SJCRH30 (cell line): Measurements from ENCODE around the gene SPACA4. TPM values are rescaled to one million over a fixed set of nuclear protein-coding genes. Genes with fewer than 3 reads are reported as not detected.
A peak's percentile ranks its signal among the peaks of the same experiment; 100 is the strongest.
"Not testable (repeated sequence)": the region's sequence is repeated elsewhere in the genome, so short reads cannot be mapped to it uniquely, and the experiment has no call there.

Experiments
- DNase-seq, 2 experiments: peaks; one replicate each; pipeline ENCODE4 v3.0.0-alpha.2; 2015 to 2020
- H3K27ac ChIP-seq: fragments of 250-450 bp; sonication (Bioruptor Pico); 2 replicates; pipeline ENCODE4 v1.5.1; 2020; ENCODE audit warnings: mild to moderate bottlenecking, moderate library complexity
- H3K27me3 ChIP-seq: fragments of 250-450 bp; sonication (Bioruptor Pico); 2 replicates; pipeline ENCODE4 v1.5.1; 2020; ENCODE audit warnings: mild to moderate bottlenecking, moderate library complexity
- H3K36me3 ChIP-seq: fragments of 250-450 bp; sonication (Bioruptor Pico); 2 replicates; pipeline ENCODE4 v1.5.1; 2020; ENCODE audit warnings: mild to moderate bottlenecking, moderate library complexity
- H3K4me1 ChIP-seq: fragments of 250-450 bp; sonication (Bioruptor Pico); 2 replicates; pipeline ENCODE4 v1.5.1; 2020; ENCODE audit warnings: mild to moderate bottlenecking, moderate library complexity
- H3K4me3 ChIP-seq: fragments of 250-450 bp; sonication (Bioruptor Pico); 2 replicates; pipeline ENCODE4 v1.5.1; 2020; ENCODE audit warnings: mild to moderate bottlenecking, moderate library complexity
- H3K9me3 ChIP-seq: fragments of 250-450 bp; sonication (Bioruptor Pico); replicated peaks from 2 replicates; pipeline ENCODE4 v1.5.1; 2020; ENCODE audit warnings: mild to moderate bottlenecking, moderate library complexity
- total RNA-seq: library from RNA; depleted of rRNA; stranded (reverse); fragments of >200 nt; shearing (Covaris generic); gene quantifications from 2 replicates; pipeline ENCODE4 v1.2.3, GENCODE V29; 2014; rRNA removed

The SPACA4 gene
- total RNA-seq: not detected in 2 replicates

- H3K4me1 ChIP-seq: no peaks in the 10 kb centered on the region
- no peaks in the 10 kb centered on the region for H3K9me3 ChIP-seq
- H3K27me3 ChIP-seq: no peaks in the 10 kb centered on the region
- H3K36me3 ChIP-seq: no peaks in the 10 kb centered on the region
- no peak within 1 kb of the TSS for H3K27ac ChIP-seq
- H3K4me3 ChIP-seq: no peak within 1 kb of the TSS
- no peak for DNase-seq
Measured at GRCh38 chr19:48606463-48607358, at the start of gene SPACA4. TSS of gene SPACA4 (plus strand) at chr19:48606742. CDS start at chr19:48606979, 237 bp downstream.

DNA sequence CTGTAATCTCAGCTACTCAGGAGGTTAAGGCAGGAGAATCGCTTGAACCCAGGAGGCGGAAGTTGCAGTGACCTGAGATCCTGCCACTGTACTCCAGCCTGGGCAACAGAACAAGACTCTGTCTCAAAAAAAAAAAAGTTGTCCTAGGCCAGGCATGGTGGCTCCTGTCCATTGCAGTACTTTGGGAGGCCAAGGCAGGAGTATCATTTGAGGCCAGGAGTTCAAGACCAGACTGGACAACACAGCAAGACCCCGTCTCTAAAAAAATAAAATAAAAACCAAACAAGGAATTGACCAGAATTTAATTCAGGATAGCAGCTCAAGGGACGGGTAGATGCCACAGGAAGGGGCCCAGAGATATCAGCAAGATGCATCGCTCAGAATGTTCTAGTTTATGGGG lies 49.7 kb upstream of the SPACA4 start:
- Histone ChIP-seq H3K9me3 (no peaks in the 10 kb centered on the region), H3K36me3 (no peaks in the 10 kb centered on the region), H3K27ac (no peak overlapping the region), H3K4me3 (no peak overlapping the region), H3K27me3 (peaks cover 20% of the 10 kb centered on the region; the same call in 1 of the 2 replicates), H3K4me1 (no peaks in the 10 kb centered on the region; the same call in 1 of the 2 replicates)
- DNase-seq: no peak

DNA sequence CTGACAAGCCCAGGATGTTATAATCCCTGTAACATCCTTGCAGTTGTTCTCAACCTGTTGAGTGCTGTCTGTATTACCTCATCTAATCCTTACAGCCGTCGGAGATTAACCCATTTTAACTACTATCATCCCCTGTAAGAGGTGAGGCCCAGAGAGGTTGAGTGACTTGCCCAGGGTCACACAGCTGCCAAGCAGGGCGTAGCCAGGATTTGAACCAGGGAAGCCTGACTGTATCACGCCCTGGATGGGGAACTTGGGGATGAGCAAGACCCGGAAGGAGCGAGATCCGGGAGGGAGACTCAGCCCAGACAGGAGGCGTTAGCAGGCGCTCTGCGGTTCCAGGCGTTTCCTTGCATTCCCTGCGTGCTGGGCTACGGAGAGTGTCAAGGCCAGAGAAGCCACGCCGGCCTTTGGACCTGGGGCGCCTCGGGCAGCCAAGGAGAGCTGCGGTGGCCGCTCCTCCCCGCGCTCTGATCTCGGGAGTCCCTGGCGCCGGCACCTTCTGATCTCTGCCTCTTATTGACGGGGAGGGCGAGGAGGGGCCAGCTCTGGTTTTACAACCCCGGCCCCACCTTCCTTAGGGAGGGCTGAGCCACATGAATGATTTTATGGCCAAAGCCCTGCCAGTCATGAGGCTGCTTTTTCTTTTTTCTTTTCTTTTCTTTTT lies 48.4 kb upstream of the SPACA4 start:
- DNase-seq: no peak
- H3K27ac ChIP-seq: no peak overlapping the region
- no peaks in the 10 kb centered on the region for H3K36me3 ChIP-seq
- peaks cover 7% of the 10 kb centered on the region; the same call in 1 of the 2 replicates for H3K27me3 ChIP-seq
- H3K9me3 ChIP-seq: no peaks in the 10 kb centered on the region
- H3K4me3 ChIP-seq: no peak overlapping the region
- H3K4me1 ChIP-seq: no peaks in the 10 kb centered on the region; the same call in 1 of the 2 replicates

GRCh38 chr19:48560095-48560530 lies 46.4 kb upstream of the SPACA4 start:
- no peaks in the 10 kb centered on the region for H3K9me3 ChIP-seq
- H3K36me3 ChIP-seq: no peaks in the 10 kb centered on the region
- no peak for DNase-seq
- H3K4me1 ChIP-seq: peaks cover 5% of the 10 kb centered on the region
- no peak overlapping the region for H3K27ac ChIP-seq
- H3K4me3 ChIP-seq: no peak overlapping the region
- H3K27me3 ChIP-seq: peaks cover 7% of the 10 kb centered on the region; the same call in 1 of the 2 replicates

DNA sequence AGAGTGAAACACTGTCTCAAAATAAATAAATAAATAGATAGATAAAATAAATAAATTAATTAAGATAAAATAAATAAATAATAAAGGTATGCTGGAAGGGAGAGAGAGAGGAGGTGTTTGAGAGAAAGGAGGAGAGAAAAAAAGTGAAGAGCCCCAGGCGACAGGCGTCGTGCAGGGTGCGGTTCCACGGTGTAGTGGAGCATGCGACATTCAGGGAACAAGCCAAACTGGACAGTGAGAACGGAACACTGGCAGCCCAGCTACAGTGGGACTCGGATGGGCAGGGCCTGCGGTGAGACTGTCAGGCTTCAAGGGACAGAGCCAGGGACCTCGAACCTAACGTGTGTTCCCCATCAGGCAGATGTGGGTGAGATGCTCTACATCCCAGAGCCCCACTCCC lies 45.1 kb upstream of the SPACA4 start:
- Histone ChIP-seq H3K27me3 (peaks cover 4% of the 10 kb centered on the region; the same call in 1 of the 2 replicates), H3K27ac (no peak overlapping the region), H3K4me1 (peaks cover 7% of the 10 kb centered on the region), H3K9me3 (no peaks in the 10 kb centered on the region), H3K4me3 (no peak overlapping the region), H3K36me3 (no peaks in the 10 kb centered on the region)
- no peak for DNase-seq

DNA sequence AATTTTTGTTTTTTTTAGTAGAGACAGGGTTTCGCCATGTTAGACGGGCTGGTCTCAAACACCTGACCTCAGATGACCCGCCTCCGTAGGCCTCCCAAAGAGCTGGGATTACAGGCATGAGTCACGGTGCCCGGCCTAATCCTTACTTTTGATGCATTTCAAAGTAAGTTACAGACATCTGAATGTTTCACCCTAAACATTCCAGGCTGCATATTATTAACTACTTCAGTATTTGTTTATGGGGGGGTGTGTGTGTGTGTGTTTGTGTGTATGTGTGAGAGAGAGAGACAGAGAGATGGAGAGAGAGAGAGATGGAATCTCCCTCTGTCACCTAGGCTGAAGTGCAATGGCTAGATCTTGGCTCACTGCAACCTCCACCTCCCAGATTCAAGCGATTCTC lies 41.5 kb upstream of the SPACA4 start:
- H3K4me3 ChIP-seq: no peak overlapping the region
- no peaks in the 10 kb centered on the region for H3K9me3 ChIP-seq
- H3K36me3 ChIP-seq: no peaks in the 10 kb centered on the region
- peak; percentile 53 to 61 for DNase-seq
- no peaks in the 10 kb centered on the region; the same call in 1 of the 2 replicates for H3K27me3 ChIP-seq
- no peak overlapping the region for H3K27ac ChIP-seq
- peaks cover 18% of the 10 kb centered on the region for H3K4me1 ChIP-seq

- Histone ChIP-seq H3K9me3 (no peaks in the 10 kb centered on the region), H3K4me1 (peaks cover 21% of the 10 kb centered on the region), H3K36me3 (no peaks in the 10 kb centered on the region), H3K27me3 (no peaks in the 10 kb centered on the region; the same call in 1 of the 2 replicates), H3K4me3 (0 out of 2 replicates have a peak overlapping the region, but pooled peaks have one; percentile 5), H3K27ac (peak overlapping the region; percentile 12; the same call in 1 of the 2 replicates)
- DNase-seq: peak; percentile 80 to 81
Measured at GRCh38 chr19:48568345-48568886, 38.1 kb upstream of the SPACA4 start.

DNA sequence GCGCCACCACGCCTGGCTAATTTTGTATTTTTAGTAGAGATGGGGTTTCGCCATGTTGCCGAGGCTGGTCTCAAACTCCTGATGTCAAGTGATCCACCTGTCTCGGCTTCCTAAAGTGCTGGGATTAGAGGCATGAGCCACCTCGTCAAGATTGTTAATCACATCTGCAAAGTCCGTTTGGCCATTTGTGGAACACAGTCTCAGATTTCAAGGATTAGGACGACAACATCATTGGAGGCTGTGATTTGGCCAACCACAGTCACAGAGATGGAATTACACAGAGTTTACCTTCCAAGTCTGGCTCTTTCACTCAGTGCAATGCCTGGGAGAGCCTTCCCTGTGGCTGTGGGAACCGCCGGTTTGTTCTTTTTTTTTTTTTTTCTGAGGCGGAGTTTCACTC lies 36.7 kb upstream of the SPACA4 start:
- H3K27ac ChIP-seq: no peak overlapping the region
- H3K27me3 ChIP-seq: no peaks in the 10 kb centered on the region; the same call in 1 of the 2 replicates
- H3K36me3 ChIP-seq: no peaks in the 10 kb centered on the region
- H3K9me3 ChIP-seq: no peaks in the 10 kb centered on the region
- no peak overlapping the region for H3K4me3 ChIP-seq
- peaks cover 23% of the 10 kb centered on the region for H3K4me1 ChIP-seq
- DNase-seq: peak; percentile 71 to 91

DNA sequence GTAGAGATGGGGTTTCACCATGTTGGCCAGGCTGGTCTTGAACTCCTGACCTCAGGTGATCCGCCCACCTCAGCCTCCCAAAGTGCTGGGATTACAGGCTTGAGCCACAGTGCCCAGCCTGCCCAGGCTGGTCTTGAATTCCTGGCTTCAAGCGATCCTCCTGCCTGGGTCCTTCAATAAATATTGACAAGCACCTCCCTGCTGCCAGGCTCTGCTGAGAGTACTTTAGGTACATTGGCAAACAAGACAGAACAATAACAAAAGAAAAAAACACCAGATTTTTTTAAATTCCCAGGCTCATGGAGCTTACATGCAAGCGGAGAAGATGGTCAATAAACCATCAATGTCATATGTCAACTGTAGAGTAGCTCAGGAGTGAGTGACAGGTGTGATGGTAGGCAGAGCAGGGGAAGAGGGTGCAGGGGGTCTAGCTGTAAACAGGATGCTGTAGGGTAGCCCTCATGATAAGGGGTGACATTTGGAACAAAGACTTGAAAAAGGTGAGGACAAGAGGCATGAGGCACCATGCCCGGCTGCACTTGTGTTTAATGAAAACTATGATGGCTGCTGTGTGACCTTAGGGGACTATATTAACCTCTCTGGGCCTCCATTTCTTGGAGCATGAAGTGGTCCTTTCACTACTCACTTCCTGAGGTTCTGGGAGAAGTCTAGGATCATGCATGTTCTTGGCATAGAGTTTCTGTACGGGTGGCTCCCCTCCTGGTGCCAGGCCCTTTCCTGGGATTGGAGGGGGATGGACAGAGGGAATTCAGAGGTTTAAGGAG lies 35.0 kb upstream of the SPACA4 start:
- peaks cover 18% of the 10 kb centered on the region for H3K4me1 ChIP-seq
- DNase-seq: no peak
- H3K27ac ChIP-seq: no peak overlapping the region
- no peak overlapping the region for H3K4me3 ChIP-seq
- no peaks in the 10 kb centered on the region for H3K36me3 ChIP-seq
- no peaks in the 10 kb centered on the region for H3K9me3 ChIP-seq
- H3K27me3 ChIP-seq: no peaks in the 10 kb centered on the region

DNA sequence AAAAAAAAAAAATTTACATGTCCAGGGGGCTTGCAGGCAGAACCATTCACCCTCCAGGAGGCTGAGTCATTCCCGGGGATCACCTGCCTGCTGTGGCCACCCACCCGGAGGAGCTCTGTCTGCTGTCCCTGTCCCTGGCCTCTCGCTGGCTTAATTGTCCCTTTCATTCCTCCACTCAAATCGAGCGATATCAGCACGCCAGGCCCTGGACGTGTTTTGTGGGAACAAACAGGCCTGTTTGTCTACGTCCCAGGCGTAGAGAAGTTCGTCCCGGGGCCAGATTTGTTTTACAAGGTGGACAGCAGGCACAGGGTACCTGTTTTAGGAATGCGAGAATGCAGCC lies 33.4 kb upstream of the SPACA4 start:
- DNase-seq: no peak
- no peak overlapping the region for H3K27ac ChIP-seq
- no peaks in the 10 kb centered on the region for H3K9me3 ChIP-seq
- H3K4me1 ChIP-seq: peaks cover 17% of the 10 kb centered on the region
- no peak overlapping the region for H3K4me3 ChIP-seq
- H3K27me3 ChIP-seq: no peaks in the 10 kb centered on the region
- no peaks in the 10 kb centered on the region for H3K36me3 ChIP-seq

- H3K27ac ChIP-seq: no peak overlapping the region
Measured at GRCh38 chr19:48575931-48576622, 30.5 kb upstream of the SPACA4 start.

GRCh38 chr19:48577908-48578307 lies 28.6 kb upstream of the SPACA4 start:
- H3K4me1 ChIP-seq, H3K27me3 ChIP-seq, DNase-seq, H3K36me3 ChIP-seq, H3K4me3 ChIP-seq, H3K27ac ChIP-seq, H3K9me3 ChIP-seq: not testable (repeated sequence)

More at GRCh38 chr19:48575931-48576622, 30.5 kb upstream of the SPACA4 start:
- Histone ChIP-seq H3K9me3 (no peaks in the 10 kb centered on the region), H3K36me3 (no peaks in the 10 kb centered on the region), H3K4me1 (peaks cover 4% of the 10 kb centered on the region; the same call in 1 of the 2 replicates), H3K27me3 (no peaks in the 10 kb centered on the region), H3K4me3 (no peak overlapping the region)
- DNase-seq: no peak

- DNase-seq: no peak
- H3K9me3 ChIP-seq: no peaks in the 10 kb centered on the region
- H3K4me1 ChIP-seq: peaks cover 4% of the 10 kb centered on the region; the same call in 1 of the 2 replicates
- no peaks in the 10 kb centered on the region for H3K27me3 ChIP-seq
- H3K4me3 ChIP-seq: no peak overlapping the region
- H3K36me3 ChIP-seq: no peaks in the 10 kb centered on the region
- no peak overlapping the region for H3K27ac ChIP-seq
Measured at GRCh38 chr19:48578891-48579290, 27.7 kb upstream of the SPACA4 start.

DNA sequence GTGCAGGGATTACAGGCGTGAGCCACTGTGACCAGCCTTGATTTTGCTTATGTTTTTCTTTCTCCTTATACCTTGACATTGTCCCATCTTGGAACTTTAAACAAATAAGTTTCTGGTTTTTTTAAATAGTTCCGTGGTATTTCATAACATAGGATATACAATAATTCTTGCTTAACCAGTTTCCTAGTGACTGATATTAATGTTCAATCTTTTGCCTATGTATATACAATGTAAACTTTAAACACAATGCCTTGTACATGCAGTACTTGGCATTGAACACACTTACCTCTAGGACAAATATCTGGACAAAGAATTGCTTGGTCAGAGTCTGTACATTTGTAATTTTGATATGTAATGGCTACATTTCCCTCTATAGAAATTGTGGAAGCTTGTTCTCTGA lies 24.4 kb upstream of the SPACA4 start:
- Histone ChIP-seq H3K27me3 (no peaks in the 10 kb centered on the region), H3K9me3 (no peaks in the 10 kb centered on the region), H3K27ac (no peak overlapping the region), H3K4me1 (no peaks in the 10 kb centered on the region), H3K4me3 (no peak overlapping the region), H3K36me3 (no peaks in the 10 kb centered on the region)
- no peak for DNase-seq
